ENCODE results near the gene ZNF354C.
"Not testable (repeated sequence)": the region's sequence is repeated elsewhere in the genome, so short reads cannot be mapped to it uniquely, and the experiment has no call there.

The ZNF354C gene

GRCh38 chr5:179101282-179101681 is 41.1 kb downstream of the ZNF354C start:
- H3K4me3 Mint-ChIP-seq, H3K36me3 Mint-ChIP-seq, H3K27ac Mint-ChIP-seq, ATAC-seq, H3K27me3 Mint-ChIP-seq, H3K4me1 Mint-ChIP-seq: not testable (repeated sequence)
- peaks cover 10% of the 10 kb centered on the region for H3K9me3 Mint-ChIP-seq

GRCh38 chr5:179110528-179110927 is 50.4 kb downstream of the ZNF354C start:
- no peaks in the 10 kb centered on the region for H3K27me3 Mint-ChIP-seq
- H3K27ac Mint-ChIP-seq, result no peak overlapping the region
- no peaks in the 10 kb centered on the region for H3K4me1 Mint-ChIP-seq
- no peak for ATAC-seq
- no peaks in the 10 kb centered on the region for H3K36me3 Mint-ChIP-seq
- no peak overlapping the region for H3K4me3 Mint-ChIP-seq
- H3K9me3 Mint-ChIP-seq, result peaks cover 19% of the 10 kb centered on the region

- Mint-ChIP-seq H3K4me1 (no peaks in the 10 kb centered on the region), H3K36me3 (no peaks in the 10 kb centered on the region), H3K9me3 (peaks cover 23% of the 10 kb centered on the region), H3K27me3 (no peaks in the 10 kb centered on the region), H3K4me3 (no peak overlapping the region), H3K27ac (no peak overlapping the region)
- ATAC-seq, result no peak
Observed at GRCh38 chr5:179111267-179112207, 51.4 kb downstream of the ZNF354C start.

GRCh38 chr5:179112469-179113142 is 52.4 kb downstream of the ZNF354C start:
- no peaks in the 10 kb centered on the region for H3K36me3 Mint-ChIP-seq

GRCh38 chr5:179113143-179113530 is 53.0 kb downstream of the ZNF354C start:
- H3K4me3 Mint-ChIP-seq, result no peak overlapping the region
- H3K27ac Mint-ChIP-seq, result no peak overlapping the region
- H3K4me1 Mint-ChIP-seq, result no peaks in the 10 kb centered on the region
- ATAC-seq, result no peak
- no peaks in the 10 kb centered on the region for H3K27me3 Mint-ChIP-seq
- H3K9me3 Mint-ChIP-seq, result peaks cover 23% of the 10 kb centered on the region
- H3K36me3 Mint-ChIP-seq, result no peaks in the 10 kb centered on the region

More at GRCh38 chr5:179112469-179113142, 52.4 kb downstream of the ZNF354C start:
- ATAC-seq, result no peak
- Mint-ChIP-seq H3K27ac (no peak overlapping the region), H3K4me3 (no peak overlapping the region), H3K9me3 (peaks cover 23% of the 10 kb centered on the region), H3K27me3 (no peaks in the 10 kb centered on the region), H3K4me1 (no peaks in the 10 kb centered on the region)

- no peak for ATAC-seq
- H3K36me3 Mint-ChIP-seq, result no peaks in the 10 kb centered on the region
- H3K9me3 Mint-ChIP-seq, result peaks cover 19% of the 10 kb centered on the region
- no peaks in the 10 kb centered on the region for H3K27me3 Mint-ChIP-seq
- no peak overlapping the region for H3K27ac Mint-ChIP-seq
- no peaks in the 10 kb centered on the region for H3K4me1 Mint-ChIP-seq
- no peak overlapping the region for H3K4me3 Mint-ChIP-seq
Observed at GRCh38 chr5:179113945-179114641, 53.9 kb downstream of the ZNF354C start.

- H3K4me3 Mint-ChIP-seq, result no peak overlapping the region
- no peak overlapping the region for H3K27ac Mint-ChIP-seq
- no peak for ATAC-seq
- H3K9me3 Mint-ChIP-seq, result peaks cover 19% of the 10 kb centered on the region
- no peaks in the 10 kb centered on the region for H3K27me3 Mint-ChIP-seq
- no peaks in the 10 kb centered on the region for H3K36me3 Mint-ChIP-seq
- no peaks in the 10 kb centered on the region for H3K4me1 Mint-ChIP-seq
Observed at GRCh38 chr5:179114756-179115155, 54.6 kb downstream of the ZNF354C start.

GRCh38 chr5:179115307-179115706 is 55.1 kb downstream of the ZNF354C start:
- Mint-ChIP-seq H3K9me3 (peaks cover 19% of the 10 kb centered on the region), H3K4me1 (no peaks in the 10 kb centered on the region), H3K36me3 (no peaks in the 10 kb centered on the region), H3K4me3 (no peak overlapping the region), H3K27ac (no peak overlapping the region), H3K27me3 (no peaks in the 10 kb centered on the region)
- no peak for ATAC-seq

- H3K9me3 Mint-ChIP-seq, result peaks cover 17% of the 10 kb centered on the region
- no peak overlapping the region for H3K4me3 Mint-ChIP-seq
- no peak overlapping the region for H3K27ac Mint-ChIP-seq
- H3K4me1 Mint-ChIP-seq, result no peaks in the 10 kb centered on the region
- H3K36me3 Mint-ChIP-seq, result no peaks in the 10 kb centered on the region
- ATAC-seq, result no peak
- no peaks in the 10 kb centered on the region for H3K27me3 Mint-ChIP-seq
Observed at GRCh38 chr5:179115845-179116524, 55.8 kb downstream of the ZNF354C start.

- Mint-ChIP-seq H3K27me3 (no peaks in the 10 kb centered on the region), H3K4me3 (no peak overlapping the region), H3K27ac (no peak overlapping the region), H3K9me3 (peaks cover 15% of the 10 kb centered on the region), H3K36me3 (no peaks in the 10 kb centered on the region), H3K4me1 (no peaks in the 10 kb centered on the region)
- no peak for ATAC-seq
Observed at GRCh38 chr5:179118338-179118737, 58.2 kb downstream of the ZNF354C start.

- Mint-ChIP-seq H3K9me3 (peaks cover 12% of the 10 kb centered on the region), H3K27me3 (peaks cover 1% of the 10 kb centered on the region)
- no peak for ATAC-seq
Observed at GRCh38 chr5:179118756-179119414, 58.7 kb downstream of the ZNF354C start.

GRCh38 chr5:179119415-179120170 is 59.4 kb downstream of the ZNF354C start:
- no peaks in the 10 kb centered on the region for H3K36me3 Mint-ChIP-seq
- peaks cover 12% of the 10 kb centered on the region for H3K9me3 Mint-ChIP-seq
- H3K27me3 Mint-ChIP-seq, result peaks cover 9% of the 10 kb centered on the region
- no peak overlapping the region for H3K4me3 Mint-ChIP-seq
- ATAC-seq, result no peak
- no peak overlapping the region for H3K27ac Mint-ChIP-seq
- no peaks in the 10 kb centered on the region for H3K4me1 Mint-ChIP-seq

More at GRCh38 chr5:179118756-179119414, 58.7 kb downstream of the ZNF354C start:
- Mint-ChIP-seq H3K36me3 (no peaks in the 10 kb centered on the region), H3K27ac (no peak overlapping the region), H3K4me1 (no peaks in the 10 kb centered on the region), H3K4me3 (no peak overlapping the region)

GRCh38 chr5:179120421-179120861 is 60.3 kb downstream of the ZNF354C start:
- Mint-ChIP-seq H3K4me3 (no peak overlapping the region), H3K36me3 (no peaks in the 10 kb centered on the region), H3K4me1 (no peaks in the 10 kb centered on the region), H3K27me3 (peaks cover 9% of the 10 kb centered on the region), H3K27ac (no peak overlapping the region), H3K9me3 (peaks cover 5% of the 10 kb centered on the region)
- no peak for ATAC-seq
